GM21717 (cell line): ENCODE data around the gene DLGAP1.
A peak's percentile ranks its signal among the peaks of the same experiment; 100 is the strongest.

ENCODE experiments used
- ATAC-seq: cut with Tn5 transposase; IDR thresholded peaks from one replicate; pipeline ENCODE4 v1.9.1; 2021; ENCODE audit warnings: mild to moderate bottlenecking, moderate library complexity; ENCODE audit not compliant: unreplicated experiment

The DLGAP1 gene

DNA sequence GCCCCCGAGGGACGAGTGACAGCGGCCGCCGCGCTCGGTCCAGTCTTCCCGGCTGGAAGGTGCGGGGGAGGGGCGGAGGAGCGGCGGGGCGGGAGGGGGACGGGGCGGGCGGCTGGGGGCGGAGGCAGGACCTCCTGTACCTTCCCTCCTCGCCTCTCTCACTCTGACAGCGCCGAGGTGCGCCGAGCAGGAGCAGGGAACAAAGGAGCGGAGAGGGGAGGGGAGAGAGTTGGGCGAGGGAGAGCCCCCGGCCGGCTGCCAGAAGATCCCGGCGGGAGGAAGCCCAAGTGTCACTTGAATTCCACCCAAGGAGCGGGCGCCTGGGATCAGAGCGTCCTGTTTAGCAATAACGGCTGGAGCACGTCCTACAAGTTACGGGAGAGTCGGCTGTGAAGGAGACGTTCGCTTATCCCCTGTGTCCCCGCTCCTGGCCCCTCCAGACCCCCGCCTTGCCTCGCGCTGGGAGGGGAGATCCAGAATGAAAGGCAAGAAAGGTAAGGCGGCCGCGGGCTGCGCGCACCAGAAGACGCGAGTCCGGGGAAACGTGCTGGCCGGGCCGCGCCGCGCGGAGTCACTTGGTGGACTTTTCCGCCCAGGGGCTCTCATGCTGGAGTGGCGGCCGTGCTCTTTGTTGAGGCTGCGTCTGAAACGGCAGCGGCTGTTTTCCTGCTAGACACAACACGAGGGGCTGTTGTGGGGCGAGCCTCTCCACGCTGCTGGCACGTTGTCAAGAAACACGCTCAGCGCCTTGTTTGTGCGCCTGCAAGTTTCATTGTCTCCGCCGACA lies 1004.9 kb downstream of the DLGAP1 start, which contains the start of gene TGIF1:
Gene TGIF1, plus strand, starts transcription at position 161 of the 787 bp plus-strand sequence. Its CDS starts 318 bp downstream, at position 479.
- ATAC-seq, result no peak

DNA sequence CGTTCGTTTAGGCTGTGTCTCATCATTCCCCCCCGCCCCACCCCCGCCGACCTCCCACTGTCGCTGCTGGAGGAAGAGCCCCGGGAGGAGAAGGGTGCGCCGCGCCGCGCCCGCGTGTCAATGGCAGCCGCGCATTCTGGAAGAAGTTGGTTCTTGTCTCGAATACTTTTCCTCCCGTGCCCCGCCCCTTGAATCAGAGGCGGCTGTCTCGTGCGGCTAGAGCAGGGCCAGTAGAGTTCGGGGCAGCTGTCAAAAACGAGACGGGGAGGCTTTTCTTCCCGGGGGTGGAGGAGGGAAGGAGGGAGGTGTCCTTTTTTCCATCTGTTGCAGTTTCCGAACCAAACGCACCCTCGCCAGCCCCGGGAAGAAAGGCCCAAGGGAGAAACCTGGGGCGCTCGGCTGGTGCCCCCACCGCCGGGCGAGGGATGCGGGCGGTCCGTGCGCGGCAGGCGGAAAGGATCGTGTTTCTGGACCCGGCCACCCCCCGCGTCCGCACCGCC lies 1005.5 kb downstream of the DLGAP1 start:
- ATAC-seq, result no peak

- ATAC-seq, result peak; percentile 30
These were observed 1006.1 kb downstream of the DLGAP1 start for GRCh38 chr18:3448838-3449511.

GRCh38 chr18:3447895-3448837 lies 1006.9 kb downstream of the DLGAP1 start:
- ATAC-seq, result peak; percentile 59

DNA sequence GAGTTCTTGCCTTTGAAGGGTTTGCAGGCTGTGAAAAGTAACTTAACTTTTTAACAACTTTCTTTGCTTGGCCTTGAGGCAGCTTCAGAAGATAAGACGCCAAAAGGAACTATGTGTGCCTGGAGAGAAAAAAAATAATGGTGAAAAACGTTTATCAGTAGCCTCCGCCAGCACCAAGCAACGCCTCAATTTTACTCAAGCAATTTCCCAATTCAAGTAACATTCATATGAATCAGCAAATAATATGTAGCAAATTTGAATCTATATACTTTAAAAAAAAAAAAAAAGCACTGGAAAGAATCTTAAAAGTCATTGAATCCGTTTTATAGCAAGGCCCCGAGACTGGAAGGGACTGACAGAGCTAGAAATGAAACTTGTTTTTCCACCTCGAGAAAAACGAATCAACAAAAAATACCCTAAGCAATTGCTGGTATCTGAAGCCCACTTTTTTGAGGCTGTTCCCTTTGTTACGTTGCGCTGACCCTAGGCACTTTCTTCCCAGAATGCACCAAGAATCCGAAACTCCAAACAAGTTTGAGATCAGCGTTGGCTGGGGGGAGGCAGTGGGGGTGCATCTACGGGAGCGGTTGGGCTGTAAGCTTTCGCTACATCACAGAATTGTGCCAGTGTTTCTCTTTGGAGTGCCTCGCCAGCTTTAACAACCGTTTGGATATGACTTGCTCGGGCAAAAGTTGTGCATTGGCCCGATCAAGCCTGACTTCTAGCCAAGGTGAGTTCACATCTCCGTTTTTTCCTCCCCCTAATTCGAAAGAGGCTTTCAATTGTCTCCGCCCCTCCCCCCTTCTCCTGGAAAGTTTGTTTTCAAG lies 1007.8 kb downstream of the DLGAP1 start:
- ATAC-seq, result no peak
